Astrocyte (in vitro differentiated cells and primary cell): ENCODE results near the gene PDE1C. TPM values are rescaled to one million over a fixed set of nuclear protein-coding genes. Genes with fewer than 3 reads are reported as not detected.

Source experiments
- DNase-seq: peaks from one replicate; pipeline ENCODE4 v3.0.0-alpha.2; 2010; ENCODE audit warnings: low read depth
- FAIRE-seq: peaks from 2 replicates; lab custom pipeline; 2011; peaks lifted over from hg19 to GRCh38; lab: Jason Lieb, UNC
- H2AFZ ChIP-seq: 2 replicates; pipeline ENCODE4 v1.6.0; 2012; ENCODE audit warnings: low read depth, low read length, inconsistent platforms
- H3K27ac ChIP-seq: 2 replicates; pipeline ENCODE4 v1.5.1; 2011; ENCODE audit warnings: low read depth, low read length, inconsistent platforms
- H3K27me3 ChIP-seq: 2 replicates; pipeline ENCODE4 v1.6.0; 2011; ENCODE audit warnings: low read length, inconsistent platforms; ENCODE audit not compliant: insufficient read depth
- H3K36me3 ChIP-seq: 2 replicates; pipeline ENCODE4 v1.5.1; 2011; ENCODE audit warnings: low read length, inconsistent platforms; ENCODE audit not compliant: insufficient read depth
- H3K4me1 ChIP-seq: 2 replicates; pipeline ENCODE4 v1.5.1; 2011; ENCODE audit warnings: low read length, inconsistent platforms; ENCODE audit not compliant: insufficient read depth
- H3K4me2 ChIP-seq: 2 replicates; pipeline ENCODE4 v1.6.0; 2012; ENCODE audit warnings: low read length, inconsistent platforms
- H3K4me3 ChIP-seq: 2 replicates; pipeline ENCODE4 v1.5.1; 2011; ENCODE audit warnings: low read depth, mild to moderate bottlenecking, low read length, inconsistent platforms; ENCODE audit not compliant: insufficient read depth
- H3K79me2 ChIP-seq: 2 replicates; pipeline ENCODE4 v1.6.0; 2012; ENCODE audit warnings: mild to moderate bottlenecking, low read length, inconsistent platforms; ENCODE audit not compliant: insufficient read depth
- H3K9ac ChIP-seq: 2 replicates; pipeline ENCODE4 v1.6.0; 2012; ENCODE audit warnings: mild to moderate bottlenecking, low read length, inconsistent platforms
- H3K9me3 ChIP-seq: 2 replicates; pipeline ENCODE4 v1.5.1; 2012; ENCODE audit warnings: low read depth, mild to moderate bottlenecking, low read length, inconsistent platforms; ENCODE audit not compliant: insufficient read depth
- H4K20me1 ChIP-seq: 2 replicates; pipeline ENCODE4 v1.6.0; 2012; ENCODE audit warnings: low read length, inconsistent platforms; ENCODE audit not compliant: insufficient read depth
- H3K27ac Mint-ChIP-seq: one replicate; pipeline ENCODE4 v1.8.0; 2021; ENCODE audit warnings: mild to moderate bottlenecking, mixed read lengths; ENCODE audit not compliant: unreplicated experiment
- H3K27me3 Mint-ChIP-seq: one replicate; pipeline ENCODE4 v1.8.0; 2021; ENCODE audit warnings: low read depth, mixed read lengths; ENCODE audit not compliant: unreplicated experiment
- H3K36me3 Mint-ChIP-seq: one replicate; pipeline ENCODE4 v1.8.0; 2021; ENCODE audit warnings: low read depth, mixed read lengths; ENCODE audit not compliant: unreplicated experiment
- H3K4me1 Mint-ChIP-seq: one replicate; pipeline ENCODE4 v1.8.0; 2021; ENCODE audit warnings: low read depth, mixed read lengths; ENCODE audit not compliant: unreplicated experiment
- H3K4me3 Mint-ChIP-seq: one replicate; pipeline ENCODE4 v1.8.0; 2021; ENCODE audit warnings: mild to moderate bottlenecking, moderate library complexity, mixed read lengths; ENCODE audit not compliant: unreplicated experiment
- H3K9me3 Mint-ChIP-seq: one replicate; pipeline ENCODE4 v1.8.0; 2021; ENCODE audit warnings: mild to moderate bottlenecking, mixed read lengths; ENCODE audit not compliant: unreplicated experiment
- EZH2 ChIP-seq: IDR thresholded peaks from 2 replicates; pipeline ENCODE4 v1.6.1; 2012; ENCODE audit warnings: mild to moderate bottlenecking, low read length, inconsistent platforms; ENCODE audit not compliant: insufficient read depth
- total RNA-seq: library from RNA; stranded (reverse); gene quantifications from 2 replicates; pipeline ENCODE4 v1.2.1, GENCODE V29; 2021
- TF ChIP-seq, protein P1 (sequence below): IDR thresholded peaks from 2 replicates; pipeline ENCODE4 v1.5.1; 2011; ENCODE audit warnings: low read depth, mild to moderate bottlenecking, inconsistent platforms, low read length, moderate library complexity; ENCODE audit not compliant: insufficient read depth

Gene PDE1C
- total RNA-seq, 1 donor from 2014 or later, result 31.6 TPM

DNA sequence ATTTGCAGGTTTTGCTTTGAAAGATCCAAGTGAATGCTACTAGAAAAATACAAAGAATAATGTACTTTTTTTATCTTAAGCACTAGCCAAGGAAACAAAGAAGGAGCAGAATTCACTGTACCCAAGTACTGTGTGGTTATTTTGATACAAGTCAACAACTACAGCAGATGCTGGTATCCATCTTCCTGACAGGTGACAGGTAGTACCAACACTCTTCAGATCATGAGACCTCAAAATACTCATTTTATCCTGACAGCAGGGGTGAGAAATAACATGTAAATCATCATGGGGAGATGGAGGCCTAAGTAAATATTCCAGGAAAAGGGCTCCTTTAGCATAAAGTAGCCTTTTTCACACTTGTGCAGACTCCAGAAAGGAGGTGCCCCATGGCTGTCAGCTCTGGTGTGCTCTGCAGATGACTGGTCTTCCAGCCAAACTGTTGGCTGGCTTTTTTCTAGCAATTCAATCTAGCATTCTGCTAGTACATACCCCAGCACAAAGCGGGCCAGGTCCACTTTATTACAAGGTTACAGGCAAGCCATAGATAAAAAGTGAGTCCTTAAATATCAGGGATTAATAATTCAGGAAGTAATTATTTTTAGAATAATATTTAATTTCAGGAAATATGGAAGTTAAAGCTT is 90.4 kb downstream of the PDE1C start:
- H3K27me3 ChIP-seq, result no peaks in the 10 kb centered on the region

DNA sequence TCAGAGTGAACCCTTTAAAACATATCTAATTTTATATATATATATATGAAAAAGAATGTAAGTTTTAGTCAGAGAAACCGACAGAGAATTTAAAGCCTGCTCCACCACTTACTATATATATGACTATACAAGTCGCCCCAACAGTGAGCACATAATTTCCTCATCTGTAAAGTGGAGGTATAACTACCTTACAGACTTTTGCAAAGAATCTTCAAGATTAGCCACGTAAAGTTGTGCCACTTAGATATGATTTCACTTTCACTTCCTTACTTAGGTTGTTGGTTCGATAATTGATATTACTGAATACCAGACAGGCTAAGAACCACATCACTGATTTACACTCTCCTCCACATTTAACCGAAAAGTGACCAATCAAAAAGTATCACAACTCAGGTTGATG is 94.7 kb downstream of the PDE1C start:
- Histone ChIP-seq H3K4me1 (peaks cover 1% of the 10 kb centered on the region), H3K36me3 (no peaks in the 10 kb centered on the region), H3K9ac (no peak overlapping the region), H3K4me2 (no peak overlapping the region), H3K4me3 (no peak overlapping the region), H3K79me2 (peaks cover 42% of the 10 kb centered on the region), H2AFZ (no peak overlapping the region), H3K27ac (no peak overlapping the region), H4K20me1 (no peaks in the 10 kb centered on the region), H3K27me3 (no peaks in the 10 kb centered on the region), H3K9me3 (no peaks in the 10 kb centered on the region)
- Mint-ChIP-seq H3K27me3 (no peaks in the 10 kb centered on the region), H3K27ac (no peak overlapping the region), H3K36me3 (no peaks in the 10 kb centered on the region), H3K4me3 (no peak overlapping the region), H3K4me1 (no peaks in the 10 kb centered on the region), H3K9me3 (peaks cover 5% of the 10 kb centered on the region)
- DNase-seq, result no peak
- no peak for TF ChIP-seq EZH2
- TF ChIP-seq, protein P1, sequence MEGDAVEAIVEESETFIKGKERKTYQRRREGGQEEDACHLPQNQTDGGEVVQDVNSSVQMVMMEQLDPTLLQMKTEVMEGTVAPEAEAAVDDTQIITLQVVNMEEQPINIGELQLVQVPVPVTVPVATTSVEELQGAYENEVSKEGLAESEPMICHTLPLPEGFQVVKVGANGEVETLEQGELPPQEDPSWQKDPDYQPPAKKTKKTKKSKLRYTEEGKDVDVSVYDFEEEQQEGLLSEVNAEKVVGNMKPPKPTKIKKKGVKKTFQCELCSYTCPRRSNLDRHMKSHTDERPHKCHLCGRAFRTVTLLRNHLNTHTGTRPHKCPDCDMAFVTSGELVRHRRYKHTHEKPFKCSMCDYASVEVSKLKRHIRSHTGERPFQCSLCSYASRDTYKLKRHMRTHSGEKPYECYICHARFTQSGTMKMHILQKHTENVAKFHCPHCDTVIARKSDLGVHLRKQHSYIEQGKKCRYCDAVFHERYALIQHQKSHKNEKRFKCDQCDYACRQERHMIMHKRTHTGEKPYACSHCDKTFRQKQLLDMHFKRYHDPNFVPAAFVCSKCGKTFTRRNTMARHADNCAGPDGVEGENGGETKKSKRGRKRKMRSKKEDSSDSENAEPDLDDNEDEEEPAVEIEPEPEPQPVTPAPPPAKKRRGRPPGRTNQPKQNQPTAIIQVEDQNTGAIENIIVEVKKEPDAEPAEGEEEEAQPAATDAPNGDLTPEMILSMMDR, result no peak
- no peak for FAIRE-seq

More for the DNA sequence above, 90.4 kb downstream of the PDE1C start:
- Mint-ChIP-seq H3K4me1 (no peaks in the 10 kb centered on the region), H3K9me3 (peaks cover 5% of the 10 kb centered on the region), H3K27me3 (peaks cover 3% of the 10 kb centered on the region), H3K4me3 (no peak overlapping the region), H3K36me3 (peaks cover 5% of the 10 kb centered on the region), H3K27ac (no peak overlapping the region)
- Histone ChIP-seq H3K4me1 (no peaks in the 10 kb centered on the region), H3K36me3 (no peaks in the 10 kb centered on the region), H3K4me3 (no peak overlapping the region), H2AFZ (no peak overlapping the region), H3K9ac (no peak overlapping the region), H3K9me3 (no peaks in the 10 kb centered on the region), H3K27ac (no peak overlapping the region), H3K4me2 (no peak overlapping the region), H4K20me1 (no peaks in the 10 kb centered on the region), H3K79me2 (peaks cover 30% of the 10 kb centered on the region)
- TF ChIP-seq, protein P1, result no peak
- DNase-seq (no peak), FAIRE-seq (no peak)

DNA sequence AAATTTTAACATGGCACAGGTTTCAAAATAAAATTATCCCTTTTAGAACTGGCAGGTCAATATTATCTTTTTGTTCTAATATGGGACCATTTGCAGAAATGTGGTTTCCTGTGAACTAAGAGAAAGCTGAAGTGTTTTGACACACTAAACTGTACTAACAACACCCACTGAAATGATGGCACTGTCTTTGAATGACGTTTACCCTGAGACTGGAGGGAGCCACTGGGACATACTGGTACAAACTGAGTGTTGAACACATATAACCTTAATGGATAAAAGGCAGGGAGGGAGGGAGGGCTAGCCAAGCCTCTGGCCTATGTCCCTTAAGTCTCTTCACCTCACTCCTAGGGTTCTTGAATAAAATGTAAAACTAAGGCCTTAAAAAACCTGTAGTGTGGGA is 95.9 kb downstream of the PDE1C start:
- Mint-ChIP-seq H3K27ac (no peak overlapping the region), H3K4me3 (no peak overlapping the region), H3K4me1 (no peaks in the 10 kb centered on the region), H3K36me3 (no peaks in the 10 kb centered on the region), H3K9me3 (peaks cover 5% of the 10 kb centered on the region), H3K27me3 (no peaks in the 10 kb centered on the region)
- Histone ChIP-seq H3K27me3 (no peaks in the 10 kb centered on the region), H3K9me3 (no peaks in the 10 kb centered on the region), H4K20me1 (no peaks in the 10 kb centered on the region), H3K4me1 (peaks cover 7% of the 10 kb centered on the region), H3K79me2 (peaks cover 36% of the 10 kb centered on the region), H3K4me2 (no peak overlapping the region), H3K9ac (no peak overlapping the region), H3K36me3 (no peaks in the 10 kb centered on the region), H2AFZ (no peak overlapping the region), H3K27ac (no peak overlapping the region), H3K4me3 (no peak overlapping the region)
- FAIRE-seq (no peak), DNase-seq (no peak)
- no peak for TF ChIP-seq EZH2
- TF ChIP-seq, protein P1, result no peak
